ENCODE data around the gene DDOST. TPM values are rescaled to one million over a fixed set of nuclear protein-coding genes. Genes with fewer than 3 reads are reported as not detected.

The DDOST gene
- total RNA-seq, 2 experiments from 2014 or later = 96.1 to 101 TPM

DNA sequence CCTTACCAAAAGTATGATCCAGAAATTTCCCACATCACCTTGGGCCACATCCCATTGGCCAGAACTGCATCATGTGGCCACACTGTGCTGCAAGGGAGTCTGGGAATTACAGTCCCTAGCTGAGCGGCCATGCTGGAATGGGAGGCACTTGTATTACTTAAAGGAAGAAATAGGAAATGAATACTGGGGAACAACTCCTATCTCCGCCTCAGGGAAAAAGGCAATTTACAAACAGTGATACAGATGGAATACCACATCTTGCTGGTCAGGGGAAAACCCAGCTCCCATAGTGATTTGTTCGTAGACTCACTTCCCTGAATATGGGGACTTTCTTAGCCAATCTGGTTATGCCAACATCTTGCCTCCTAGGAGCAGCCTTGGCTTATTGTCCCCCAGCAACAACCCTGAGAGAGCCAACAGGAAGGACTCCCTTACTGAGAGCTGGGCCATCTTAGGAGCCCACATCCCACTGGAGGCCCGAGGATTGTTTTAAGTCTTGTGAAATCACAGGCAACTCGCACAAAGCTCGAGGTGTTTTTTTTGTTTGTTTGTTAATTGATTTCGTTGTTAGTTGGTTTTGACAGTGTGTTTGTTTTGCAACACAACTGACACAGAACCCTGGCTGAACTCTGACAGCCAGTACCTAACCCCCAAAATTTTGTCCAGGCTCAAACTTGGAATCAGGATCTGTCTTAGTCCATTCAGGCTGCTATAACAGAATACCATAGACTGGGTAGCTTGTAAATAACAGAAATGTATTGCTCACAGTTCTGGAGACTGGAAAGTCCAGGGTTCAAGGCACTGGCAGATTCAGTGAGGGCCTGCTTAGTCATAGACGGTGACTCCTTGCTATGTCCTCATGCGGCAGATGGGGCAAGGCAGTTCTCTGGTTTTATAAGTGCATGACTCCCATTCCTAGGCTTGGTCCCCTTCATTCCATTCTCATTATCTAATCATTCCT is 57.4 kb downstream of the DDOST start:
- intact Hi-C loops (cut with DNase I, micrococcal nuclease) = no loop called here
- POLR2A ChIA-PET = no interaction called here
- no peaks in the 10 kb centered on the region for H3K36me3 Mint-ChIP-seq (ENCODE audit: low read depth)
- H3K4me3 ChIP-seq (ENCODE audit: low read length) = no peak overlapping the region
- no peaks in the 10 kb centered on the region for H3K27me3 ChIP-seq (ENCODE audit: control insufficient read depth in 1 of 2, insufficient read depth in 2 of 2, low read length in 2 of 2)
- H3K4me1 ChIP-seq (ENCODE audit: insufficient read depth, low read length) = no peaks in the 10 kb centered on the region
- no peak overlapping the region for H3K27ac Mint-ChIP-seq
- H3K27me3 Mint-ChIP-seq = peaks cover 19% of the 10 kb centered on the region
- no peaks in the 10 kb centered on the region for H3K9me3 ChIP-seq (ENCODE audit: control insufficient read depth in 1 of 2, insufficient read depth in 1 of 2, low read length in 2 of 2)
- no peaks in the 10 kb centered on the region for H3K9me3 Mint-ChIP-seq
- H3K4me3 Mint-ChIP-seq = no peak overlapping the region
- ATAC-seq (ENCODE audit: poor library complexity) (no peak), DNase-seq (peak in 2 of 14 experiments; percentile 44 to 59)
- TF ChIP-seq, protein P1, sequence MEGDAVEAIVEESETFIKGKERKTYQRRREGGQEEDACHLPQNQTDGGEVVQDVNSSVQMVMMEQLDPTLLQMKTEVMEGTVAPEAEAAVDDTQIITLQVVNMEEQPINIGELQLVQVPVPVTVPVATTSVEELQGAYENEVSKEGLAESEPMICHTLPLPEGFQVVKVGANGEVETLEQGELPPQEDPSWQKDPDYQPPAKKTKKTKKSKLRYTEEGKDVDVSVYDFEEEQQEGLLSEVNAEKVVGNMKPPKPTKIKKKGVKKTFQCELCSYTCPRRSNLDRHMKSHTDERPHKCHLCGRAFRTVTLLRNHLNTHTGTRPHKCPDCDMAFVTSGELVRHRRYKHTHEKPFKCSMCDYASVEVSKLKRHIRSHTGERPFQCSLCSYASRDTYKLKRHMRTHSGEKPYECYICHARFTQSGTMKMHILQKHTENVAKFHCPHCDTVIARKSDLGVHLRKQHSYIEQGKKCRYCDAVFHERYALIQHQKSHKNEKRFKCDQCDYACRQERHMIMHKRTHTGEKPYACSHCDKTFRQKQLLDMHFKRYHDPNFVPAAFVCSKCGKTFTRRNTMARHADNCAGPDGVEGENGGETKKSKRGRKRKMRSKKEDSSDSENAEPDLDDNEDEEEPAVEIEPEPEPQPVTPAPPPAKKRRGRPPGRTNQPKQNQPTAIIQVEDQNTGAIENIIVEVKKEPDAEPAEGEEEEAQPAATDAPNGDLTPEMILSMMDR (IDR thresholded peaks at IDR 0.05) = no peak
- no peaks in the 10 kb centered on the region for H3K36me3 ChIP-seq (ENCODE audit: insufficient read depth, low read length)
- CTCF ChIA-PET = no interaction called here
- H3K4me1 Mint-ChIP-seq (ENCODE audit: low read depth) = no peaks in the 10 kb centered on the region
- no peak overlapping the region for H3K27ac ChIP-seq (ENCODE audit: low read depth in 1 of 2, low read length in 2 of 2)

DNA sequence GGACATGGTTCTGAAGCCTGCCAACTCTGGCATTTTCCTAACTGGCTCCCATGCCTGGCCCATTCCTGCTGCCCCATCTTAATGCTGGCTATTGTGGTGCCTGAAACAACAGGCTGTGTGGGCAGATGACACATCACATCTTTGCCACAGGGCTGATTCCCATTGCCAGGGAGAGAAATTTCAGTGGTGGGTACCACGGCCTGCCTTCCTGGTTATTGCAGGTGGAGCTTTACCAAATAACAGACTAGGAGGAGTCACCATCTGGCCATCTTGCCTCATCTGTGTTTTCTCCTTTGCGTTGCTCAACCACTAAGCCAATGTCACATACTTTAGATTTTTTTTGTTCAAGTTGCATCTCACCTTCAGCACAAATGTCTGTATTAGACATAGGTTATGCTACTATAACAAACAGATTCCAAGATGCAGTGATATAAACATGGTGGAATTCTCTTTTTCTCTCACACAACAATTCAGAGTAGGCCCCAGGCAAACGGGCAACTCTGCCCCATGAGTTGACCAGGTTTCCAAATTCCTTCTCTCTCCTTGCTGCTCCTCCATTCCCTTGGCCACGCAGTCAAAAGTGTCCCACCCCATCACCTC is 58.2 kb downstream of the DDOST start:
- Mint-ChIP-seq H3K4me3 (no peak overlapping the region), H3K9me3 (no peaks in the 10 kb centered on the region), H3K36me3 (ENCODE audit: low read depth) (no peaks in the 10 kb centered on the region), H3K27me3 (peaks cover 21% of the 10 kb centered on the region), H3K4me1 (ENCODE audit: low read depth) (no peaks in the 10 kb centered on the region), H3K27ac (no peak overlapping the region)
- CTCF ChIA-PET = no interaction called here
- Histone ChIP-seq H3K4me1 (ENCODE audit: insufficient read depth, low read length) (no peaks in the 10 kb centered on the region), H3K9me3 (ENCODE audit: control insufficient read depth in 1 of 2, insufficient read depth in 1 of 2, low read length in 2 of 2) (no peaks in the 10 kb centered on the region), H3K27ac (ENCODE audit: low read depth in 1 of 2, low read length in 2 of 2) (no peak overlapping the region), H3K27me3 (ENCODE audit: control insufficient read depth in 1 of 2, insufficient read depth in 2 of 2, low read length in 2 of 2) (no peaks in the 10 kb centered on the region), H3K4me3 (ENCODE audit: low read length) (no peak overlapping the region), H3K36me3 (ENCODE audit: insufficient read depth, low read length) (no peaks in the 10 kb centered on the region)
- intact Hi-C loops (cut with DNase I, micrococcal nuclease) = no loop called here
- POLR2A ChIA-PET = no interaction called here
- DNase-seq = no peak
- no peak for ATAC-seq (ENCODE audit: poor library complexity)
- TF ChIP-seq, protein P1 (IDR thresholded peaks at IDR 0.05) = no peak

Other genes starting within 250 kb of the DDOST start
- gene CAMK2N1, start 175.2 kb downstream of the DDOST start, total RNA-seq = 1 to 10 TPM; 2.3 TPM
- 10 to 100 TPM; 17.2 to 17.6 TPM for gene MUL1, start 153.2 kb downstream of the DDOST start, total RNA-seq
- gene FAM43B, start 108.8 kb downstream of the DDOST start, total RNA-seq = not detected
- gene CDA, start 72.3 kb downstream of the DDOST start, total RNA-seq = under 1 TPM; 0.38 to 0.50 TPM
- gene PINK1, start 27.9 kb downstream of the DDOST start, total RNA-seq = 1 to 10 TPM; 6.6 to 7.5 TPM
- gene KIF17, start 56.6 kb upstream of the DDOST start, total RNA-seq = not detected
- gene SH2D5, start 71.3 kb upstream of the DDOST start, total RNA-seq = under 1 TPM in 1 of 2 experiments, not detected in 1; 0.08 TPM
- gene HP1BP3, start 125.9 kb upstream of the DDOST start, total RNA-seq = 100 to 1,000 TPM; 186 to 191 TPM

Measured in CD4-positive, alpha-beta T cell (primary cell).